Activated CD4-positive, alpha-beta T cell treated with anti-CD3 and anti-CD28 coated beads for 24 hours (primary cell): Measurements from ENCODE around the gene MINAR1.
"Not testable (repeated sequence)": the region's sequence is repeated elsewhere in the genome, so short reads cannot be mapped to it uniquely, and the experiment has no call there.

Experiments
- DNase-seq, 2 donors: peaks; one replicate each; pipeline ENCODE4 v3.0.0-alpha.2; 2020; ENCODE audit warnings: low read depth in 2 of 2

The MINAR1 gene

GRCh38 chr15:79431636-79432344 lies at the start of gene MINAR1:
Gene MINAR1 (plus strand): TSS chr15:79432336. CDS start chr15:79456148, 23,812 bp downstream.
- DNase-seq, result peak in 1 of 2 donors; percentile 6

DNA sequence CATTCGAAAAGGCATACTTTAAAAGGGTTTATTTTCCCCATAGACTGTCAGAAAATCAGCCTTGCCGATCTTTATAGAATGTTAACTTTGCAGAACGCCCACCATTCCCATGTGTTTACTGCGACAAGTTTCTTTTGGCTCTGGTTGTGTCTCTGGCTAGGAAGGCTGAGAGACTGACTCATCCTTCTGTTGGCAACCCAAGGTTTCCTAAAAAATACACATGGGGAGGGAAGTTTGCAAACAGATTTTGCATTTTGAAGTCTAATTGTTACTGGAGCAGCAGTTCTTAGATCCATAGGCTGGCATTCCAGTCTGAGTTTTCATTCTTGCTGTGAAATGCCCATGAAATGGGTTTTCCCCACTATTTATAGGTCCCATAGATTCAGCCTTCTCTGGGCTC lies 37.9 kb upstream of the MINAR1 start:
- no peak for DNase-seq

DNA sequence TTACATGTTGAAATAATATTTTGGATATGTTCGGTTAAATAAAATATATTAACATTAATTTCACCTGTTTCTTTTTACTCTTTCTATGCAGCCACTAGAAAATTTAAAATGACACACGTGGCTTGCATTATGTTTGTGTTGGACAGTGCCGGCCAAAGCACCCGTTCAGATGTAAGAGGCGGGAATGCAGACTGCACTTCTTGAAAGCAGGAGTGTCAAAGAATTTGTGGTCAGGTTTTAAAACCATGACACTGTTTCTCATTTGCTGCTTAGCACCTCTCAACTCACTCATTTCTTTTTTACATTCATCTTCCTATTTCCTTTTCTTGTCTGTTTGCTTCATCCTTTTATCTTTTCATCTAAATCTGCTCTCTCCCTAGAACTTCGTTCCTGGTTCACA lies 35.3 kb upstream of the MINAR1 start:
- no peak for DNase-seq

- no peak for DNase-seq
Observed at GRCh38 chr15:79397269-79397910, 34.7 kb upstream of the MINAR1 start.

GRCh38 chr15:79399606-79400005 lies 32.5 kb upstream of the MINAR1 start:
- DNase-seq, result no peak

DNA sequence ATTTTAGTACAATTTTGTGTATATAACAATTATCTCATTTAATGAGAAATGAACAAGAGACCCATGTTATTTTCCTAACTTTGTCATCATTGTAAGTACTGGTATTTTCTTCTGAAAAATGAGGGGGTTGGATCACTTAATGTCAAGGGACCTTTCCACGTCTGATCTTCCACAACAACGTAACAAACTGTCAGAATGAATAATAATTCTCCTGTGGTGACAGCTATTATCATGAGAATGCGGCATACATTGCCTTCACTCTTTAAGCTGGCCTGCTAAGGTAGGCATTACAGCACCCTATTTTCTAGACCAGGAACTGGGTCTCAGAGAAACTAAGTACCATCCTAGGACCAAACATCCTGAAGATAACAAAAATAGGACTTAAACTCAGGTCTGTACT lies 31.5 kb upstream of the MINAR1 start:
- no peak for DNase-seq

- no peak for DNase-seq
Observed at GRCh38 chr15:79401301-79401700, 30.8 kb upstream of the MINAR1 start.

GRCh38 chr15:79402136-79402535 lies 30.0 kb upstream of the MINAR1 start:
- DNase-seq, result no peak

GRCh38 chr15:79403501-79403900 lies 28.6 kb upstream of the MINAR1 start:
- DNase-seq, result no peak

GRCh38 chr15:79406210-79406609 lies 25.9 kb upstream of the MINAR1 start:
- no peak for DNase-seq

GRCh38 chr15:79408041-79408440 lies 24.1 kb upstream of the MINAR1 start:
- no peak for DNase-seq

DNA sequence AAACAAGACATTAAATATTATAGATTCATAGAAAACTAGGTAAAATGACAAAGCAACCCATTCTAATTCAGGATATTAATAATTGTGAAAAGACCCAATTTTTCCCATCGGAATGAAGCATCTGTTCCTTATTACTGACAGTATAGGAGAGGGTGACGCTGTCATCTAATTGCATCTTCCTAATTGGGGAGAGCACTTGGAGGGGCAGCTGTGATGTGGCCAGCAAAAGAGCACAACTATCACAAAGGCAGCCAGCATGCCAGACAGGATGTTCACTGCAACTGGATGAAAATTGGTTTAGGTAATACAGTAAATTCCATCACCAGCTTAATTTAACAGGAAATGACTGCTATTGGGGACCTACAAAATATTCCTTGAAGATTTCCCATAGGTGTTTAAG lies 21.9 kb upstream of the MINAR1 start:
- no peak for DNase-seq

DNA sequence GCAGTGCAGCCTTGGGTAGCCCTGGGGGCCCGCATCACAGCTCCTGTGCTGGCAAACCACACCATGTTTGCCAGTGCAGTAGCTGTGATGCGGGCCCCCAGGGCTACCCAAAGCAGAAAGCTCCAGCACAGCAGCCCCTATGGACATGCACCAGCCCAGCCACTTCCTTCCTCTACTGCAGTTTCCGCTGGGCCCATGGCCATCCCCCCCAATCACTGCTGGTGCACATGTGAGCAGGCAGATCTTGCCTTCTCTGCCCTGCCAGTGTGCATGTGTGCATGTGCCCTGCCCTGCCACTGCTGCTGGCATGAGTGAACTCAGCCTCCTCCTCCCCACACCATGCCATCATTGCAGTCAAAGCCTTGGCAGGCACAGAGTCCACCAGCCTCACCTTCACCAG lies 20.1 kb upstream of the MINAR1 start:
- no peak for DNase-seq

- DNase-seq, result no peak
Observed at GRCh38 chr15:79412429-79412828, 19.7 kb upstream of the MINAR1 start.

GRCh38 chr15:79416876-79417275 lies 15.3 kb upstream of the MINAR1 start:
- no peak for DNase-seq

DNA sequence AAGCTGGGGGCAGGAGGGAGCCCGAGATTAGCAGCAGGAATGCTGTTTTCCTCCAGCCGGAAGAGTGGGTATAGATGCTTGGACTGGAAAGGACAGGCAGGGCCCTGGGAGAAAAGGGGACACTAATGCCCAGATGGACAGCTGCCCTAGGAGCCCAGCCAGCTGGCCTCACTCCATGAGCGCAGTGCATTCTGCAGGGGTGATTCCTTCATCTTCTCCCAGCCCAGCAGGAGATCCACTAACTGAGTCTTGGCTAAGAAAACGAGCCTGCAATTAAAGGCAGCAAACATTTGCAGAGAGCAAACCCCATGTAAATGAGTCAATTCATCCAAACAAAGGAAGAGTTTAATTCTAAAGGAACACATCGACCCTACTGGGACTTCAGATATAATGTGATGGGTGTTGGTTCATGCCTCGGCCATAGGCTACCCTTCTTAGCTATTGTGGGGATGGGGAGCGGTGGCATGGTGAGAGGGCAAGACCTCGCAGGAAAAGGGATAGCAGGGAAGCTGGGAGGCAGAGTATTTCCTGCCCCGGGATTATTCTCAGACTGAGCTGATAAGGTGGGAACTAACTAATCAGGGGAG lies 13.3 kb upstream of the MINAR1 start:
- no peak for DNase-seq

DNA sequence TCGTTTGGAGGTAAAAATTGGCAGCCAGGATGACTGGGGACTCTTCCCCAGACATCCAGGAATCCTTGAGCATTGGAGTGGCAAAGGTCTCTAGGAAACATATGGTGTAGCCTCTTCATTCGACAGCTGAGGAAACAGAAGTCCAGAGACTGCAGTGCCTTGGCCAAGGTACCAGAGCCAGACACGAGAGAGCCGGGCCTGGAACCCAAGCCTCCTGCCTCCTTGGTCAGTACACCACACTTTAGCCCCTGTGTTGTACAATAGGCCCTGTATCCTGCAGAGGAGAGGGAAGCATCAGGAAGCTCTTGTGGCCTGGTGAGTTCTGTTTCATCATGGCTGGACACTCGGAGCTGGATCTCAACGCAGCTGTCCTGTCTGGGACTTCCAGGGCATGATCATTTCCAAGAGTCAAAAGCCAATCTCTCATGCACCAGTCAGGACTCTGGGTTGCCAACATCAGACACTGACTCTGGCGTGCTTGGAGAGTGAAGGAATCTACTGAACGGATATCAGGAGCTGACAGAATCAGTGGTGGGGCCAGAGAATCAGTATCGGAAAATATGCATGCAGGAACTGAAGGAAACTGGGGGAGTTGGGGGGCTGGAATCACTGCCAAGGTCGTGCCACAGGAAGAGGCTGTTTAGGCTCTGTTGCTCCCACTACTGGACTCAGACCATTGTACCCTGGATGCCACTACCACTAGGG lies 6.4 kb upstream of the MINAR1 start:
- DNase-seq, result no peak

DNA sequence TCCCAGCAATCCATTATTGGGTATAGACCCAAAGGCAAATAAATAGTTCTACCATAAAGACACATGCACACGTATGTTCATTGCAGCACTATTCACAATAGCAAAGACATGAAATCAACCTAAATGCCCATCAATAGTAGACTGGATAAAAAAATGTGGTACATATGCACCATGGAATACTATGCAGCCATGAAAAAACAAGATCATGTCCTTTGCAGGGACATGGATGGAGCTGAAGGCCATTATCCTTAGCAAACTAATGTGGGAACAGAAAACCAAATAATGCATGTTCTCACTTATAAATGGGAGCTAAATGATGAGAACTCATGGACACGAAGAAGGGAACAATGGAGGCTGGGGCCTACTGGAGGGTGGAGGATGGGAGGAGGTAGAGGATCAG lies 5.2 kb upstream of the MINAR1 start:
- DNase-seq, result not testable (repeated sequence)

GRCh38 chr15:79427781-79428598 lies 4.1 kb upstream of the MINAR1 start:
- DNase-seq, result no peak

DNA sequence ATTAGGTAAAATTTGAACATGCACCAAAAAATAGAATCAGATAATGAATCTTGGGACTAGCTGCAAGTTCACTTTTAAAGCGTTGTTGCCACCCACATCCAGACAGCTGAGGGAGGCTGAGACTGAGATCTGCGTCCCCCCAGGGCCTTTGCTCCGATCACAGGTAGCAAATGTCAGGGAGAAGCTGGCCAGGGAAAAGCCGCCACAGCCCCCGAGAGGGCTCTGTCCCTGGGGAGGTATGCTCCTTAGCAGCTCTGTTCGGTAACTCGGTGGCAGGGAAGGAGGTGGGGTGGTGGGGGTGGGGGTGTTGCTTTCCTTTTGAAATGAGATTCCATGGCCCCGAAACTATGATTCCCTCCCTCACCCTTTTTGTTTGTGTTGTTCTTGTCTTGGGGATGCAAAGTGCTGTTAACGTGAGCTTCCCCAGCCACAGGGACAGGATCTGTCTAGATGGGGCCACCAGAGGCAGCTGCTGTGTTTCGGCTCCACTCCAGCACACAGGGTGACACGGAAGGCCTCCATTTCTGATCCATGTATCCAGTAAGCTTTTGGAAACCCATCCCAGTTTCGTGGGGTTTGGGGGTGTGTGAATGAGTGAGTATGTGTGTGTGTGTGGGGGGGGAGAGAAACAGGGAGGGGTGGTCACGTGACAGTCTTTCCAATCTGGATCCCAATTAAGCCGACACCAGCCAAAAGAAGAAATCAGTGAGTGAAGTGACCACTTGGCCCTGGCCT lies 1.1 kb upstream of the MINAR1 start:
- no peak for DNase-seq
